Measurements from ENCODE around the gene SRRM4. TPM values are rescaled to one million over a fixed set of nuclear protein-coding genes. Genes with fewer than 3 reads are reported as not detected.

SRRM4 gene
- total and polyA plus RNA-seq, 8 donors = 0.05 to 0.48 (median 0.39) TPM; not detected in 1

- ATAC-seq = no peak
- no peak overlapping the region for H3K4me3 ChIP-seq
These were observed 155.6 kb downstream of the SRRM4 start for GRCh38 chr12:119136811-119137410.

GRCh38 chr12:119139448-119139847 is 158.1 kb downstream of the SRRM4 start:
- Histone ChIP-seq H3K36me3 (no peaks in the 10 kb centered on the region), H3K4me3 (no peak overlapping the region), H3K4me1 (no peaks in the 10 kb centered on the region), H3K27me3 (peaks cover 0 to 7% of the 10 kb centered on the region in 2 donors), H3K9me3 (peaks cover 0 to 3% of the 10 kb centered on the region in 2 donors), H3K27ac (no peak overlapping the region)
- TF ChIP-seq CTCF (IDR thresholded peaks at IDR 0.05) = no peak
- ATAC-seq (no peak), DNase-seq (no peak)
- intact Hi-C loops (cut with DNase I) = no loop called here

More at GRCh38 chr12:119136811-119137410, 155.6 kb downstream of the SRRM4 start:
- no peak for TF ChIP-seq CTCF (IDR thresholded peaks at IDR 0.05)
- Histone ChIP-seq H3K27ac (no peak overlapping the region), H3K36me3 (no peaks in the 10 kb centered on the region), H3K27me3 (no peaks in the 10 kb centered on the region), H3K9me3 (peaks cover 0 to 12% of the 10 kb centered on the region in 2 donors), H3K4me1 (no peaks in the 10 kb centered on the region)
- no peak for DNase-seq
- intact Hi-C loops (cut with DNase I) = no loop called here

GRCh38 chr12:119145367-119145766 is 164.0 kb downstream of the SRRM4 start:
- intact Hi-C loops (cut with DNase I) = no loop called here
- H3K4me1 ChIP-seq = no peaks in the 10 kb centered on the region
- no peak for ATAC-seq

GRCh38 chr12:119147847-119148448 is 166.6 kb downstream of the SRRM4 start:
- Histone ChIP-seq H3K36me3 (no peaks in the 10 kb centered on the region), H3K4me3 (no peak overlapping the region), H3K4me1 (no peaks in the 10 kb centered on the region), H3K27me3 (peaks cover 0 to 7% of the 10 kb centered on the region in 2 donors), H3K9me3 (peaks cover 0 to 21% of the 10 kb centered on the region in 2 donors), H3K27ac (no peak overlapping the region)
- no peak for TF ChIP-seq CTCF (IDR thresholded peaks at IDR 0.05)
- no peak for DNase-seq
- no peak for ATAC-seq
- intact Hi-C loops (cut with DNase I) = no loop called here

More at GRCh38 chr12:119145367-119145766, 164.0 kb downstream of the SRRM4 start:
- Histone ChIP-seq H3K9me3 (peaks cover 0 to 2% of the 10 kb centered on the region in 2 donors), H3K36me3 (no peaks in the 10 kb centered on the region), H3K27ac (no peak overlapping the region), H3K4me3 (no peak overlapping the region), H3K27me3 (peaks cover 0 to 7% of the 10 kb centered on the region in 2 donors)
- no peak for DNase-seq
- TF ChIP-seq CTCF (IDR thresholded peaks at IDR 0.05) = no peak

- ATAC-seq (no peak), DNase-seq (no peak)
- no peak overlapping the region for H3K4me3 ChIP-seq
- no peak for TF ChIP-seq CTCF (IDR thresholded peaks at IDR 0.05)
- peaks cover 0 to 11% of the 10 kb centered on the region in 2 donors for H3K27me3 ChIP-seq
- no peaks in the 10 kb centered on the region for H3K4me1 ChIP-seq
- H3K36me3 ChIP-seq = no peaks in the 10 kb centered on the region
- intact Hi-C loops (cut with DNase I) = no loop called here
- no peak overlapping the region for H3K27ac ChIP-seq
- peaks cover 0 to 21% of the 10 kb centered on the region in 2 donors for H3K9me3 ChIP-seq
These were observed 167.9 kb downstream of the SRRM4 start for GRCh38 chr12:119149270-119149669.
